ENCODE measurements around the gene TTLL13. TPM values are rescaled to one million over a fixed set of nuclear protein-coding genes. Genes with fewer than 3 reads are reported as not detected.

Gene TTLL13
- total and polyA plus RNA-seq, 2 of the 4 experiments (the other 2 are of a cell fraction), result 0.10 TPM; not detected in 1

DNA sequence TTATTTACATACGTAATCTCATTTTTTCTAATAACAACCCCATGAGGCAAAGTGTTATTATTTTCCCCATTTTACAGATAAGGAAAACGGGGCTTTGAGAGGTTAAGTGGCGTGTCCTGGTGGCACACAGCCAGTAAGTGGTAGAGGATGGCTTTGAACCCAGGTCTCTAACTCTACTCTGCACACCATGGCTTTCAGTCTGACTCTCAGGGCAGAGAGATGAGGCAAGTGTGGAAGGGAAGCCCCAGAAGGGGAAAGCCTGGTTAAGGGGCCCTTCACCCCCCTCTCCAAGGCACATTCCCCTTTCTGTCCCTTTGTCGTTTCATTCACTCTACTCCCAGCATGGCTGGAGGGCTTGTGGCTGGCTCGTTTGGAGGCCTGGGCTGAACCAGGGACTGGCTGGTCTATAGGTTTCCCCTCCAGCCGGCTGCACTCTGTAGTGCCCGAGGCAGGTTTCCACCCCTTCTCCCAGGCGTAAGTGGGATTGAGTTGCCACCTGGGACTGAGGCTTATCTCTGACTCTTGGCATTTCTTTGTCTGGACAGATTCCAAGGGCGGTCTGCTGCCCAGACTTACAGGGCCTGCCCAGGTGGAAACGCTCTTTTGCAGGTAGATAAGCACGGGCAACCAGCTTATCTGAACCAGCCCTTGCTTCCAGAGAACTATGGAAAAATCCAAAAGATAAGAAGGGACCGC lies 36.1 kb upstream of the TTLL13 start:
- ChIA-PET POLR2A (ENCODE audit: unreplicated experiment) (no interaction called here), CTCF (no interaction called here)
- no peak for DNase-seq
- Histone ChIP-seq H3K79me1 (ENCODE audit: low read depth in 1 of 2, low read length in 2 of 2) (peaks cover 16 to 39% of the 10 kb centered on the region in 2 experiments), H3K27me3 (ENCODE audit: control insufficient read depth, insufficient read depth, low read length) (no peaks in the 10 kb centered on the region), H3K36me3 (ENCODE audit: control insufficient read depth, insufficient read depth, low read length) (peaks cover 7% of the 10 kb centered on the region), H3K14ac (replicated peaks; ENCODE audit: low read depth, low read length) (no peak overlapping the region), H3K4ac (ENCODE audit: low read depth, low read length) (no peak overlapping the region), H2BK120ac (ENCODE audit: low read depth, low read length) (no peak overlapping the region), H3K4me1 (ENCODE audit: control insufficient read depth, insufficient read depth, low read length) (peaks cover 6% of the 10 kb centered on the region), H2AFZ (replicated peaks; ENCODE audit: low read length, poor library complexity) (no peak overlapping the region), H4K5ac (ENCODE audit: low read depth, low read length) (no peak overlapping the region), H2BK20ac (ENCODE audit: low read depth, low read length) (no peak overlapping the region), H2BK15ac (ENCODE audit: low read depth, low read length) (no peak overlapping the region), H4K91ac (ENCODE audit: insufficient read depth, low read depth, low read length) (no peak overlapping the region), H2AK9ac (replicated peaks; ENCODE audit: low read depth, low read length, poor library complexity) (peak overlapping the region; percentile 5), H4K8ac (ENCODE audit: low read depth in 2 of 2, low read length in 2 of 2) (no peak overlapping the region), H3K27ac (ENCODE audit: insufficient read depth, low read length) (no peak overlapping the region), H3K4me3 (ENCODE audit: insufficient read depth, low read depth, low read length) (no peak overlapping the region), H3K9me3 (ENCODE audit: control insufficient read depth, insufficient read depth, low read length) (no peaks in the 10 kb centered on the region), H3K9ac (ENCODE audit: low read depth, low read length) (no peak overlapping the region), H3K56ac (ENCODE audit: extremely low read depth, insufficient read depth, low read length) (no peak overlapping the region), H3K4me2 (ENCODE audit: low read depth, low read length) (no peak overlapping the region), H3K9me1 (ENCODE audit: insufficient read depth, low read length) (peaks cover 5% of the 10 kb centered on the region), H3K18ac (ENCODE audit: low read depth, low read length) (no peak overlapping the region), H3K23ac (ENCODE audit: low read depth, low read length) (no peak overlapping the region), H2BK5ac (ENCODE audit: low read depth, low read length, poor library complexity, severe bottlenecking) (no peak overlapping the region), H4K20me1 (ENCODE audit: insufficient read depth, low read length) (no peaks in the 10 kb centered on the region; the same call in 1 of the 2 replicates), H2AK5ac (ENCODE audit: low read depth, low read length) (no peak overlapping the region)
- in situ Hi-C loops (cut with MboI; ENCODE audit: low sequenced_read_pairs) (no loop called here), dilution Hi-C loops (cut with HindIII; ENCODE audit: low sequenced_read_pairs, unreplicated experiment) (no loop called here), intact Hi-C loops (cut with micrococcal nuclease) (loop anchor here (2.0 kb wide), 1 partner anchor 106 kb away; no protein-coding TSS in a partner anchor)
- no TSS peak for BruUV-seq (replicated peaks)
- ATAC-seq (ENCODE audit: low read depth), result no peak
- TF ChIP-seq MAZ (IDR thresholded peaks at IDR 0.05; ENCODE audit: borderline replicate concordance, low read depth, low read length) (no peak), BHLHE40 (IDR thresholded peaks at IDR 0.05; ENCODE audit: low read depth, low read length) (no peak), SMC3 (IDR thresholded peaks at IDR 0.05; ENCODE audit: low read depth, low read length) (no peak), ELK1 (IDR thresholded peaks at IDR 0.05; ENCODE audit: borderline replicate concordance, low read depth, low read length) (no peak), CHD1 (IDR thresholded peaks at IDR 0.05; ENCODE audit: low read depth, low read length) (no peak), RFX5 (IDR thresholded peaks at IDR 0.05; ENCODE audit: low read depth, low read length) (no peak), CEBPB (IDR thresholded peaks at IDR 0.05; ENCODE audit: low read depth, low read length) (no peak), MAFK (IDR thresholded peaks at IDR 0.05; ENCODE audit: low read depth, low read length) (no peak), RAD21 (IDR thresholded peaks at IDR 0.05; ENCODE audit: low read length) (no peak), USF2 (IDR thresholded peaks at IDR 0.05; ENCODE audit: low read depth, low read length) (no peak), RCOR1 (IDR thresholded peaks at IDR 0.05; ENCODE audit: insufficient replicate concordance, low read length) (no peak), NFE2L2 (IDR thresholded peaks at IDR 0.05; ENCODE audit: low read depth, low read length) (no peak), POLR2A (IDR thresholded peaks at IDR 0.05; ENCODE audit: low read depth, low read length) (no peak), MXI1 (IDR thresholded peaks at IDR 0.05; ENCODE audit: borderline replicate concordance, low read depth, low read length) (no peak)
- TF ChIP-seq, protein P1, sequence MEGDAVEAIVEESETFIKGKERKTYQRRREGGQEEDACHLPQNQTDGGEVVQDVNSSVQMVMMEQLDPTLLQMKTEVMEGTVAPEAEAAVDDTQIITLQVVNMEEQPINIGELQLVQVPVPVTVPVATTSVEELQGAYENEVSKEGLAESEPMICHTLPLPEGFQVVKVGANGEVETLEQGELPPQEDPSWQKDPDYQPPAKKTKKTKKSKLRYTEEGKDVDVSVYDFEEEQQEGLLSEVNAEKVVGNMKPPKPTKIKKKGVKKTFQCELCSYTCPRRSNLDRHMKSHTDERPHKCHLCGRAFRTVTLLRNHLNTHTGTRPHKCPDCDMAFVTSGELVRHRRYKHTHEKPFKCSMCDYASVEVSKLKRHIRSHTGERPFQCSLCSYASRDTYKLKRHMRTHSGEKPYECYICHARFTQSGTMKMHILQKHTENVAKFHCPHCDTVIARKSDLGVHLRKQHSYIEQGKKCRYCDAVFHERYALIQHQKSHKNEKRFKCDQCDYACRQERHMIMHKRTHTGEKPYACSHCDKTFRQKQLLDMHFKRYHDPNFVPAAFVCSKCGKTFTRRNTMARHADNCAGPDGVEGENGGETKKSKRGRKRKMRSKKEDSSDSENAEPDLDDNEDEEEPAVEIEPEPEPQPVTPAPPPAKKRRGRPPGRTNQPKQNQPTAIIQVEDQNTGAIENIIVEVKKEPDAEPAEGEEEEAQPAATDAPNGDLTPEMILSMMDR (conservative IDR thresholded peaks at IDR 0.05; ENCODE audit: low read depth, low read length), result no peak
- WGBS, 2 experiments (ENCODE audit: extremely low coverage in 2 of 2, insufficient read length in 1 of 2), result 81% methylated on average over 8 of the region's 12 CpGs; no CpG with 5 or more reads in 1 of the 2 experiments

Data from IMR-90 (cell line).